GM21786 (cell line): Measurements from ENCODE around the gene KIF26B.
"Not testable (repeated sequence)": the region's sequence is repeated elsewhere in the genome, so short reads cannot be mapped to it uniquely, and the experiment has no call there.

ENCODE experiments used
- ATAC-seq: cut with Tn5 transposase; IDR thresholded peaks from one replicate; pipeline ENCODE4 v1.9.1; 2021; ENCODE audit not compliant: unreplicated experiment

Gene KIF26B

DNA sequence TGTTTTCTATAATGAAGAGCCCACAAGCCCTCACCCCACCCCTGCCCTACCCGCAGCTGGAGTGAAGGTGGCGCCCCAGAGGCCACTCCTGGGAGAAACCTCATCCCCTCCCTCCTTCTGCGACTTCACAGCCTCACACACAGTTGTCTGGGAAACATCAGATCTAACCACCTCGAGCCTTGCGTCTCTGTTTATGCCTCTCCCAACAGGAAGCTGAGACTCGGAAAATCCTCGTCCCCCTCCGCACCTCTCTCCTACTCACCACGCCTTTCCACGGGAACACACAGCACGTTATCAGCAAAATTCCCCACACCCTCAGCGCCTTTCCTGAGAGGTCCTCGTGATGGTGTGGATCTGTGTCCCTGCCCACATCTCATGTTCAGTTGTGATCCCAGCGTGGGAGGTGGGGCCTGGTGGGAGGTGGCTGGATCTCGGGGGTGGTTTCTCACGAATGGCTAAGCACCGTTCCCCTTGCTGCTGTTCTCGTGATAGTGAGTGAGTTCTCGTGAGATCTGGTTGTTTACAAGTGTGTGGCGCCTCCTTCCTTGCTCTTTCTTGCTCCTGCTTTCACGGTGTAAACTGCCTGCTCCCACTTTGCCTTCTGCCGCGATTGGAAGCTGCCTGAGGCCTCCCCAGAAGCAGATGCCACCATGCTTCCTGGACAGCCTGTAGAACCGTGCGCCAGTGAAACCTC lies 190.6 kb downstream of the KIF26B start:
- ATAC-seq: no peak

DNA sequence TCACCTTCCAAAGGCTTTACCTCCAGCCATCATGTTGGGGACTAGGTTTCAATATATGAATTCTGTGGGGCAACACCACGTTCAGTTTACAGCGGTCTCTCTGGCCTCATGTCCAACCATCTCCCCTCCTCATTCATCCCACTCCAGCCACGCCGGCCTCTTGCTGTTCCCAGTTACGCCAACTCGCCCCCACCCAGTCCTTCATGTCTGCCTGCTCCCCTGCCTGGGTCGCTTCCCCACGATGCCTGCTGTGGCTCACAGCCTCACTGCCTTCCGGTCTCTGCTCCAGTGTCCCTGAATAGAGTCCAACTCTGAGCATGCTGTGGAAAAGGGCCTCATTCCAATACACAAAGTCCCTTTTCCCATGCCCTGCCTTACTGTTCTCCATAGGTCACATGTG lies 193.8 kb downstream of the KIF26B start:
- no peak for ATAC-seq

- no peak for ATAC-seq
Measured at GRCh38 chr1:245353411-245353810, 198.6 kb downstream of the KIF26B start.

DNA sequence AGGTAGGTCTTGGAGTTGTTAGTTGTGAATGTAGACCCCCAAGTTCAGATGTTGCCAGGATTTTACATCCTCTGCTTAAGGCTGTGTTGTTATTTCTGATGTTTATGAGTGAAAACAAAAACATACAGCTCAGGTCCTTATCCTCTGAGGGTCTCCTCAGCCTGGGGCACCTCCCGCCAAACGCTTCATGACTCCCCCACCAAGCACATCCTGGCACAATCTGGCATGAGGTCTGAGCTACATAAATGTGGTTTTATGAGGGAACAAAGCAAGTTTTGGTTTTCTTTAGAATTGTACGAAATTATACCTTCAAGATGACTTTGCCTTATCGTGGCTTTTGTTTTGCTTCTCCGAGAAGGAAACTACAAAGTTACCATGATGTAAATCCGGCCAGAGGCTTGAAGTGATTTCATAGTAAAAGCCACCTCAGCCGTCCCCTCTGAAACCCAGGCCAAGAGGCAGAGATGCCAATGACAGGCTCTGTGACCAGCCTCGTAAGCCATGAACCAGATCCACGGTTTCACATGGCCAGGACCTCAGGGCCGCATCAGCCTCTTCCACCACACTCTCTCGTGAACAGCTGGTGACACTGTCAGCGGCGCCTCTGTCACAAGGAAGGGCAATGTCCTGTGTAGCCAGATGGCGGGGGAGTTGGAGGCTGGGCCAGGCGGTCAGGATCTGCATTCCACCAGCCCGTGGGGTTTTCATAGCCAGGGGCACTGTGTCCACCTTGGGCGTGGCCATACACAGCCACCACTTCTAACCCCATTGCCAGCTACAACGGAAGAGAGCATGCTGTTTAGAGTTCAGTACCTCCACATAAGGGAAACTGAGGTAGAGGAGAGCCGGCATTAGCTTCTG lies 199.4 kb downstream of the KIF26B start:
- no peak for ATAC-seq

- ATAC-seq: not testable (repeated sequence)
Measured at GRCh38 chr1:245355851-245356630, 201.3 kb downstream of the KIF26B start.

- no peak for ATAC-seq
Measured at GRCh38 chr1:245356891-245357585, 202.3 kb downstream of the KIF26B start.

DNA sequence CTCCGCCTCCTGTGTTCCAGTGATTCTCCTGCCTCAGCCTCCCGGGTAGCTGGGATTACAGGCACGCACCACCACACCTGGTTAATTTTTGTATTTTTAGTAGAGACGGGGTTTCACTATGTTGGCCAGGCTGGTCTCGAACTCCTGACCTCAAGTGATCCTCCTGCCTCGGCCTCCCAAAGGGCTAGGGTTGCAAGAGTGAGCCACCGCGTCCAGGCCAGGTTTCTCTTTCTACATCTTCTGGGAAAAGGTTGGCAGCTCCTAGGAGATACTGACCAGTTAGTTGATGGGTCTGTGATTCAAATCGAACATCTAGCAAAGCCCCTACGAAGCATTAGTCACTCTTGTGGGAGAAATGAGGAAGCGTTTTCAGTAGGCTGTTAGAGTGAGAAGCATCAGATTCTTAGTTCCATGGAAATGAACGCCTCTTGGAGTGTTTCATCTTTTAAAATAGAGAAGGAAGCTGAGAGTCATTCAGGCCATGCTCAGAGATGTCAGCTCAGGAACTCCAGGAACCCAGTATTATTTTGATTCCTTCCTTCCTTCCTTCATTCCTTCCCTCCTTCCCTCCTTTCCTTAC lies 204.4 kb downstream of the KIF26B start:
- ATAC-seq: not testable (repeated sequence)

DNA sequence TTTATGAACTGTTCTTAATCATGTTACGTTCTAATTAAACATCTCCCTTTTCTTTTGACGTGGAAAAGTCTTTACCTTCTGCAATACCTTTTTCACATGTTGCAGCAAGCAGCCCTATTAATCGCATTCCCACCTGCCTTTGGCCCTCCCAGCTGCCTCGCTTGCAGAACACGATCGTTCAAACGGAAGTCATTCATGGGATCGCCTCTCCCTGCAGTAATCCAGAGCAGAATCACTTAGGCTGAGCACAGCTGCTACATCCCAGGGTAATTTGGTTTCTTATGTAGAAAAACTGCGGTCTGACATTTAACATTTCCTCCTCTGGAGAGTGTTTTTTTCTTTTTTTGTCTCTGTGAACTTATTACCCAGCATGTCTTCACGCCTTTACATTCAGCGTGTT lies 206.3 kb downstream of the KIF26B start:
- no peak for ATAC-seq

- ATAC-seq: no peak
Measured at GRCh38 chr1:245361951-245362350, 207.2 kb downstream of the KIF26B start.

DNA sequence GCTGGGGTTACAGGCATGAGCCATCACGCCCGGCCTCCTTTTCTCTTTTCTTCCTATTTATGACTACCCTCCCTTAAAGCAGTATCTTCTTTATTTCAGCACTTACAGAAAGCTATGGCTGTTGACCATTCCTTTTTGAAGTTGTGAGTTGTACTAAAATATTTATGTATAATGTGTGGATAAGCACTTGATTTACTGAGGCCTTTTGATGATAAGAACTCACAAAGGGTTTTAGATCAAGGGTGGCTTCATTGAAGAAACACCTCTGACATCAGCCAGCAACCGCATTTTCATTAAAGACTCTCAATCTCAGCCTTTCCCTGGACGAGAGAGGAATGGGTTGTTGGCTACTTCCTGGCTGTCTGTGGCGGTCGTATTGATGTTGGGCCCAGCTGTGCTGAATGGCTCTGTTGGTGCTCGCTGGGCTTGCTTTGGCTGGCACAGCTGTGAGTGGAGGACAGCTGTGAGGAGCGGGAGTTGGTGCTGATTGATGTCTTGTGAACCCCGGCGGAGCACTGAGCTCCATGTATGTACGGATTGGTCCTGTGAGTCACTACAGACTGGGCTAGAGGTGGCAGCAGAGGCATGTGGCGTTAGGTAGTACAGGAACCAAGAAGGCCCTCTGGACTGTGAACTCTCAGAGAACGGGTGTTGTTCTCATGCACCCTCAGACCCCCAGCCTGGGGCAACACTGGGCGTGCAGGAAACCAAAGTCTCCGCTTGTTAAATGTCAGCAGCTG lies 208.8 kb downstream of the KIF26B start:
- no peak for ATAC-seq

GRCh38 chr1:245365095-245366020 lies 210.6 kb downstream of the KIF26B start:
- no peak for ATAC-seq

- ATAC-seq: no peak
Measured at GRCh38 chr1:245366886-245367285, 212.1 kb downstream of the KIF26B start.

- no peak for ATAC-seq
Measured at GRCh38 chr1:245370175-245370825, 215.5 kb downstream of the KIF26B start.

DNA sequence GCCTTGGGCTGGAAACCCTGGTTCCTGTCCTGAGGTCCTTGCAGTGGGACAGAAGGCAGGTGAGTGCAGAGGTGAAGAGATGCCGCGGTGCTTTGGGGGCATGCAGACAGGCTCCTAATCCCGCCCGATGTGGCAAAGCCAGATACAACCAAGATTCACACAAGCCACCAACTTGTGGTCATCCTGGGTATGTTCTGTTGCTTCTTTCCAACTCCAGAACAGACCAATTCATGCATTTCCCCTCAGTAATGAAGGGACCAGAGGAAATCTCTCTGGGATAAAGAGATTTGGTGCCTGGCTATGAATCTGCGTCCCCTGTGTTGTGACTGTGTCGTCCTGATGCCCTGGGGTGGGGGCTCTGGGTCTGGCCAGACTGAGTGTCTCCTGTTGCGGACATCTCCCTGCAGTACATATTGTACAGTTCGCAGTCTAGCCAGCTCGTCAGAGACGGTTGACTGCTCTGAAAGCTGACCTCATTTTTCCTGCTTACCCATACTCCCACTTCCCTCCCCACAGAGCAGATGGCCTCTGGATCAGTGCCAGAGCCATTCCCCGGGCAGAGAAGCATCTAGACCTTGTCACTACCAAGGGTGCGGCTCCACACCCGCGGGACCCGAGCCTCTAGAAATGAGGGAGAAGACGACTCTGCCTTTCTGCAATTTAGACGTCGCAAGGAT lies 216.3 kb downstream of the KIF26B start:
- no peak for ATAC-seq

DNA sequence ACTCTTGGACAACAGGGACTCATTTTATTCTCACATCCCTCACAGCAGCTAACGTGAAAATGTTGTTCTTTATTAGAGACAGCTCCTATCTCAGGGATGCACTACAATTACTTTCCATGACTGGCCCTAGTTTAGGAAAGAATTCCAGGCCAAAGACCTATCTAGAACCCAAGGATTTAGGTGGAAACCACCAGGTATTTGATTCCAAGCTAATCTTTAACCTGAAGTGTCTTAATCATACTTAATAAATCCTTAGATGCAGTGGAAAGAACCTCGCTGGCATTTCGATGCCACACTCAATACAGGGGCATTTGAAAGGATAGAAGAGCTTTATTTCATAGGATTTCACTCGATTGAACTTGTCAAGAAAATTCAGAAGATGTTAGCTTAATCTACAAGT lies 218.3 kb downstream of the KIF26B start:
- no peak for ATAC-seq

DNA sequence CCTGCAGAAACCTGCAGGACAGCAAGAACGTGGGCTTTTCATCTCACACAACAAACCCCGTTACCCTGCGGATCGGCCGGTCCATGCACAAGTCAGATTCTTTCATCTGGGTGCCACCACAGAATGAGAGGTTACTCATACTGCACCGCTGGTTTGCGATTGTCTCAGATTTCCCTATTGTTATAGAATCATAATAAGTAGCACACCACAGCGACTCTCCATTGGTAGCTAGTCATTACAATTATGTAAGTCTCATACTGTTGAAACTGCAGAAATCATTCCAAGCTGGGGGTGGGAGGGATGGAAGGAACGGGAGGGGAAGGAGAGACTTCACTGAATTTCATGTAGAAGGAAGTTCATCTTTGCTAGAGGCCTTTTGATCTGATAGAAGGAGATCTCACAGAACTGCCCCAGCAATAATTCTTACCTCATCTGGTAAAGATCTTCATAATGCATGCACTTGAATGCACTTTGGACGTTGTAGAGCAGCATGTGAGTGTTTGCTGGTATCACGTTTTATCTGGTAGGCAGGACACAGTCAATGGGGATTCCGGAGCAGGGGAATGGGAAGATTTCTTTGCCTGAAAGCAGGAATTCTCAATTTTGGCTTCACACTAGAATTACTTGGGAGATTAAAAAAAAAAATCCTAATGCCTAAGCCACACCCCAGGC lies 221.1 kb downstream of the KIF26B start:
- ATAC-seq: no peak

DNA sequence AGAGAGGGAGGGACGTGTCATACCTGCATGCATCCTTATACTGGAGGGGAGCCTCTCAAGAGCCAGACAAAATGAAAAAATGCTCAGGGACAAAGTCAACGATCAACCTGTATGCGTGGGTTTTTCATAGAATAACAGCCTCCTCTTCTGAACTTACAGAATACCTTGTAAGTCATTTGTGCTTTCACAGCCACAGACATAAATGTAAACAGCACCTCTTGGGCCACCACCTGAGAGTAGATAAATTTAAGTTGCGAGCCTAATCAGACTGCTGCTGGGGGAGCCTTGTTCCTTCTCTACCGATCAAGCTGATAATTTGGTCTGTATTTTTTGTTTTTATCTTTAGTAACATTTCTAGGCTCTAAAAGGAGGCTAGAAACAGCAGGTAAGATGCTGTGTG lies 223.1 kb downstream of the KIF26B start:
- no peak for ATAC-seq
